ELF-1 (cell line): Measurements from ENCODE around the gene DYSF.

ENCODE experiments used
- DNase-seq: peaks from one replicate; pipeline ENCODE4 v3.0.0-alpha.2; 2016; ENCODE audit warnings: low read depth, low spot score

The DYSF gene

DNA sequence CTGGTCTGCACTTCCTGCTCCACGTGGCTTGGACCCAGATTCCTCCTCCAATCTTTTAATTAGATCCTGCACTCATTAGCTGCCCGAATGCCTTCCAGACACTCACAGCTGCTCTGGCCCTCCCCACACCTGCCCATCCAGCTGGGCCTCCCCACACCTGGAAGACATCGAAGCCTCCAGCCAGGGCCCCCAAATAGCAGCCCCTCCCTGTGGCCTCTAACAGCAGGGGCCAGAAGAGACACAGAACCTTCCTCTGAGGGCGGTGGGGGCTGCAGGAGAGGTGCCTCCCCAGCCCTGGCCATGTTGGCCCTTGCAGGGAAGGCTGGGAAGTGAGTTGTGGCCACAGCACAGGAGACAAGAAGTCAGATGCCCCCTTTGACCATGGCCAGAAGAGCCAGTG is 252.8 kb downstream of the DYSF start:
- DNase-seq = no peak

DNA sequence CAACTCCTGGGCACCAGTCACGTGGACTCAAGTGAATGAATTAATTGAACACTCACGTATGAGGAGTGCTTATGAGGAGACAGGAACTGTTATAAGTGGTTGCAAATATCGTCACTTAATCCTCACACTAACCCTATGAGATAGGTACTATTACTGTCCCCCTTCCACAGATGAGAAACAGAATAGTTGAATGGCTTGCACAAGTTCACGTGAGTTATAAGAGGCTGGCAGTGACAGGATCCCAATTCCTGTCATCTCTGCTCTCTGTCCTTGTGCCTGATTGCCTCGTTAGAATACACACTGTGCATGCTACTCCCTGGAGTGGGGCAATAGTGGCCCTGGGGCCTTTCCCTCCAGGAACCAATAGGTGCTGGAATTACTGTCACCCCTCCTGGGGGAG is 253.5 kb downstream of the DYSF start:
- DNase-seq = no peak

DNA sequence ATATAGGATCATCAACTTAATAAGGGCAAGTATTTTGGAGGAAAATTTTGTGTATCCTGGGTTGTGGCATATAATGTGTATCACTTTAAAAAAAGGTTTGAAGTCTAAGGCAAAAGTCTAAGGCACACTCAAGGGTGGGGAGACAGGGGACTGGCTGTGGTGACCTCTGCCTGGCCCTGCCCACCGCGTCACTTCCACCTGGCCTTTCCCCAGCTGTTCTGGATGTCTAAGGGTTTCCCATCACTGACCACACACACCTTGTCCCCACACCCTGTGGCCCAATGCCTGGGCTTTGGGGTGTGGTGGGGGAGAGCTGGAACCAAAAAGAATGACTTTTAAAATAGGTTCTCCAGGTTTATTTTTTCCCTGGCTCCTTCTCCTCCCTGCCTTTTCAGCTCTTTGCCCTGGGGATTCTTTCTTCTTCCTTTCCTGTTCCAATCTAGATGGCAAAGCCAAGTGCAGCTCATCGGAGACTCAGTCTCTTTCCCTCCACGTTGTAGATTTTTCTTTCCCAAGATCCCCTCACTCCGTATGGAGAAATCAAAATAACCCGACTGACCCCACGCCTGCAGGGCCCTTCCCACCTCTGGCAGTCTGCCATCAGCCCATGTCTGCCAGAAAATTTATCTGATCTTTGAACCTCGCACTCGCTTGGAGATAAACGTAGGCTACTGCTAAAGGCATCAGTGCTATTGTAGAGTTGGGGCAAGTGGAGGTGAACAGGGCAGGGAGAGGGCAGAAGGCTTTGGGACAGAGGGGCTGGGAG is 257.2 kb downstream of the DYSF start:
- no peak for DNase-seq

DNA sequence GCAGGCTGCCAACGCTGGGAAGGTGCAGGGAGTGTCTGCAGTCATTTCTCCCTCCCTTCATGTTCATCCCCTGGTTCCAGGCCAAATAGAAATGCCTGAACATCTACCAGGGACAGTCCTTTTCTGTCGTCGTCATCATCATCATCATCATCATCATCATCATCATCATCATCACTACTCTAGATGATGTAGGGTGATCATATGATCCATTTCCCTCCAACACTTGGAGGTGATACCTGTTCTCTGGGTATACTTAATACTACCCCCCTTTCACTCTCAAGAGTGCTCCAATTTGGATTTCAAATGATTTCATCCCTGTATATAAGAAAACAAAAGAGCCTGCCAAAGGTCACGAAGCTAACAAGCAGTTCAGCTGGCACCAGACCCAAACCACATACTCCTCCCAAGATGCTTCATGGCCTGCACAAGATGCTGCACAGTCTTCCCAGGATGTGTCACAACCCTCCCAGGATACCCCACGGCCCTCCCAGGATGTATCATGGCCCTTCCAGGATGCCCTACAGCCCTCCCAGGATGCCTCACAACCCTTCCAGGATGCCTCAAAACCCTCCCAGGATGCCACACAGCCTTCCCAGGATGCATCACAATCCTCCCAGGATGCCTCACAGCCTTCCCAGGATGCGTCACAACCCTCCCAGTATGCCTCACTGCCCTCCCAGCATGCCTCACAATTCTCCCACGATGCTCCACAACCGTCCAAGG is 257.9 kb downstream of the DYSF start:
- no peak for DNase-seq

DNA sequence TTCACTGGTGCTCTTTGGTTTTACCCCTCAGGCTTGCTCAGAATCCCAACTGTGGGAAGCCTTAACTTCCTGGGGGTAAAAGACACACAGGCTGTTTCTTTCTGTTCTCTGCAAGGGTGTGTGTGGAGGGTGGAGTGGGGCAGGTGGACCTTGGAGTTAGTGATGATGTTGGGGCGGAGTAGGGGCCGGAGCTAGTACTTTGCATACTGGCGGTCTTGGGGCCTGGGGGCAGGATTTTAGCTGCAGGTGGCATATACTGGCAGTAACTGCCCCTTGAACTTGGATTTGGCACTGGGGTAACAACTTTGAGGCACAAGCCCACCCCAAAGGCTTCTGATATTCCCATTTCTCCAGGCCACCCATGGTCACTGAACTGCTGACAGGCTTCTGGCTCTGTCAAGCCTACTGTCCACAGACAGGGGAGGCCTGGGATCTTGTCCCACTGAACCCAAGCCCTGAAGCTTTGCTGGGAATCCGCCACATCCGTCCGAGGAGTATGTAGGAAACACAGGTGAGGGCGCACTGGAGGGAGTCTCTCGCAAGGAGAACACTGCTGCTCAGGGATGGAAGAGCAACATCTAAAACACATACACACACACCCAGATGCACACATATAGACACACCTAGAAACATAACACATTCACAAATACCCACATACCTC is 258.9 kb downstream of the DYSF start:
- DNase-seq = no peak

- no peak for DNase-seq
Measured at GRCh38 chr2:71713581-71714580, 260.5 kb downstream of the DYSF start.

GRCh38 chr2:71714601-71715240 is 261.4 kb downstream of the DYSF start:
- DNase-seq = no peak

GRCh38 chr2:71715241-71715750 is 261.9 kb downstream of the DYSF start:
- DNase-seq = no peak

DNA sequence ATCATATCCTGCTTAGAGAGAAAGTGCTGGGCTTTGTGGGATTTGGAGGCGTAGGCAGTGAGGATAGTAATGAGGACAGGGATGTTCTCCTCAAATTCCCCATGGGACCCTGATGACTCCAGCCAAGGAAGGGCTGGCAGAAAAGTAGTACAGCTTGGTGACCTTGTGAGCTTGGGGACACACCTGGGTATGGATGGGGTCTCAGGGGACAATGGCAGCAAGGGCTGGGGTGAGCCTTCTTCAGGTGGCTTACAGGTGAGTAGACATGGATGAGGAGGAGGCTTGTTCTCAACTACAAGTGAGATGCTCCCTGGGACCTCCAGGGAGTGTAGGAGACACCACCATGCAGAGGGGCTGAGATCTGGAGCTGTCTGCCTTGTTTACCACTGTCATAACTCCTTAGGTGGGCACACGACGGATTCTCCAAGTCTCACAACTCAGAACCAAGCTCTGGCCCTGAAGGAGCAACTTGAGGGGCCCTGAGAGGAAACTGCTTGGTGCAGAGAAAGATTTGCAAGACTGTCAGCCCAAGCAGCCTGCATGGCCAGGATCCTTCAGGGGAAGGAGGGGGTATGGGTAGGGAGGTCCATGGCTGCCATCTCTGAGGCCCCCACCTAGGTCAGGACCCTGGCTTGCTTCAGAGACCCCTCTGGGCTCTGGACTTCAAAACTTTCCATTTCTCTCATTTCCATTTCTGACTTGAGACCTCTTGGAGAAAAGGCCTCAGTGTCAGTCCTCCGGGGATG is 262.8 kb downstream of the DYSF start:
- no peak for DNase-seq

DNA sequence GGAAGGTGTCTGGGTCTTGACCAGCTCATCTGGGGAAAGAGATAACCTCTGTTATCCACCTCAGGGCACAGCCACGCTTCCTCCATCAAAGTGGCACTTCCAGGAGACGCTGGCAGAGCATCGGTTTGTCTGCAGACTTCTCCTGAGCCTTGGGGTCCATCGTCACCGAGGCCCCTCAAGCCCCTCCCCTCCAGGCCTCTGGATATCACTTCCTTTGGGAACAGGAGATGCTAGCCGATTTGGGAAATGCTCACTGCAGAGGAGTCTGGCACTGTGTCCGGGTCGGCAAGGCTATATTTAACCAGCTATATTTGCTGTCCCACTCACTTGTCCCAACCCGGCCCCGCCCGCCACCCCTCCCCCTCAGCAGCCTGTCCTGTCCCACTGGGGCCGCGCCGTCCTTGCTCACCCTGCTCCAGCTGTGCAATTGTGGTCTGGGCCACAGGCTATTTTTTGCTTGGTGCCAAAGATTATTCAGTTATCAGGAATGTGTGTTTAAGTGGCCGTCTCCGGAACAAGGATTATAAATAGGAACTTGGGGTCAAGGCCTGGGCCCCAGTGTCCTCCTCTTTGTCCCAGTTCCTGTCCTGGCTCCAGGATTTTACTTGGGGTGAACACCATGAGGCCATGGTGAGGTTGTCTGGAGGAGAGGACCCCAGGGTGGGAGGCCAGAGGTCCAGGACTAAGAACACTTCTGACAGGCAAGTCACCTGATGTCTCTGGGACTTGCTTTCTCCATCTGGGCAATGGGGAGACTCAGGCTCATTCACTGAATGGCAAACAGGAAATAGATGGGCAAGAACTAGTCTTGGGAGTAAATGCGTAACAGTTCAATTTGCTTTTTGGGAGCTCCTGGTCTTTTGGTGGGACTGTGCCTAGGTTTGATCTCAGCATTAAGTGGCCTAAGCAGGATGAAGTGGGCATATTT is 263.6 kb downstream of the DYSF start:
- no peak for DNase-seq

GRCh38 chr2:71718686-71719085 is 265.3 kb downstream of the DYSF start:
- DNase-seq = no peak

- DNase-seq = no peak
Measured at GRCh38 chr2:71719520-71720282, 266.3 kb downstream of the DYSF start.

DNA sequence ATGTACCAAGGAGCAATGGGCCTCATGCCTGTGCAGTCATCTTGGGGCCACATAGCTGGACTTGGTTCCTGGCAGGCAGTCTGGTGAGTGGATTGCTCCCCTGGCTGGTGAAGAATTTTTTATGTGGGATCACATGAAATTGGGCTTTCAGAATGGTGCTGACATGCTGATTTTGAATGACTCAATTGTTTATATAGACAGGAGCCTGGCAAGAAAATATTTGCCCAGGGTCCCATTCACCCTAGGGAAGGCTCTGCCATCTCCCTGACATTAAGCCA is 266.9 kb downstream of the DYSF start:
- no peak for DNase-seq

DNA sequence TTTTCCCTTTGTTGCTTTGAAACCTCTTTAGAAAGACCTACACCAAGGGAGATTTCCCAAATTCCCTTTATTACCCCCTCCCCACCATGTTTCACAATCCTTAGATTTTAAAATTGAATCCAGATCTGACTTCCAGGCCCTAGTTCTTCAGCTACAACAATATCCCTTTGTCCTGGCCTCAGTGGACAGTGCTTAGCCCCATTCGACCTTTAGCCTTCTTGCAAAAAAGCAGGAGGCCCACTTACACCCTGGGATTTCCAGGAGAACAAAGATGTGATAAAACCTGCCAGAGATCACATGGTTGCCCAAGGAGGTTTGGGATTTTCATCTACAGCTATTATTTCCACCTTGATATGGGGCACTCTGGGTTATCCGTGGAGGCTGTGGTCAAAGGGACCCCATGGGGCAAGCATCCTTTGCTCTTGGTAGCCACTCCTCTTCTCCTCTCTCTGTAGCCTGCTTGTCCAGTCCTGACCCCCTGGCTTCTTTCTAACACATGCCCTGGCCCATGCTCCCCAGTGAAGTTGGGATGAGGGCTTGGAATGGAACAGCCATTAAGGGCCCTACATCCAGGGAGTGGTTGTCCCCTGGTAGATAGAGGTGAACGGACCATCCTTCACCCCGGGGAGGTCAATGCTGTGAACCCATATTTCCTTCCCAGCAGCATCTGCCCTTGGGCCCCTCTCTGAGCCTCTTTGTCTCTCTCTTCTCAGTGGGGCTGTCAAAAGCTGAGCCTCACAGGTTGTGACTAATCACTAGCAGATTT is 267.4 kb downstream of the DYSF start:
- DNase-seq = no peak

GRCh38 chr2:71721362-71721665 is 268.0 kb downstream of the DYSF start:
- no peak for DNase-seq

- DNase-seq = no peak
Measured at GRCh38 chr2:71721669-71722068, 268.3 kb downstream of the DYSF start.

GRCh38 chr2:71722286-71722685 is 268.9 kb downstream of the DYSF start:
- DNase-seq = no peak

GRCh38 chr2:71724793-71725192 is 271.4 kb downstream of the DYSF start:
- no peak for DNase-seq
